GM19452 (cell line): ENCODE results near the gene C9orf50.
"Not testable (repeated sequence)": the region's sequence is repeated elsewhere in the genome, so short reads cannot be mapped to it uniquely, and the experiment has no call there.

Experiments
- ATAC-seq: cut with Tn5 transposase; IDR thresholded peaks from one replicate; pipeline ENCODE4 v1.9.1; 2021; ENCODE audit not compliant: unreplicated experiment

Gene C9orf50, protein sequence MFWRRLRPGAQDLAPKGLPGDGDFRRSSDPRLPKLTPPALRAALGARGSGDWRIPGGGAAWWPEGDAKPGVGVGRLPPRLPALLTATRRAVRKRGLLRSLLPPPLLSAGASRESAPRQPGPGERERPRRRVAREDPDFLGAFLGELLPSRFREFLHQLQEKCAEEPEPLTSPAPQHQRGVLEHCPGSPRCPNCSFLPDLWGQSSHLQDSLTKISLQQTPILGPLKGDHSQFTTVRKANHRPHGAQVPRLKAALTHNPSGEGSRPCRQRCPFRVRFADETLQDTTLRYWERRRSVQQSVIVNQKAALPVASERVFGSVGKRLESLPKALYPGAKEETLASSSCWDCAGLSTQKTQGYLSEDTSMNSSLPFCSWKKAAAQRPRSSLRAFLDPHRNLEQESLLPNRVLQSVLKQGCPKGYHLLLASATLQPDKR

GRCh38 chr9:129620669-129621295 lies at the start of gene C9orf50:
Gene C9orf50 (minus strand): TSS chr9:129621101. CDS start chr9:129620574, 527 bp downstream.
- ATAC-seq = no peak

- ATAC-seq = no peak
Measured at GRCh38 chr9:129669946-129670345, 49.0 kb upstream of the C9orf50 start.

GRCh38 chr9:129669141-129669718 lies 48.3 kb upstream of the C9orf50 start:
- no peak for ATAC-seq

DNA sequence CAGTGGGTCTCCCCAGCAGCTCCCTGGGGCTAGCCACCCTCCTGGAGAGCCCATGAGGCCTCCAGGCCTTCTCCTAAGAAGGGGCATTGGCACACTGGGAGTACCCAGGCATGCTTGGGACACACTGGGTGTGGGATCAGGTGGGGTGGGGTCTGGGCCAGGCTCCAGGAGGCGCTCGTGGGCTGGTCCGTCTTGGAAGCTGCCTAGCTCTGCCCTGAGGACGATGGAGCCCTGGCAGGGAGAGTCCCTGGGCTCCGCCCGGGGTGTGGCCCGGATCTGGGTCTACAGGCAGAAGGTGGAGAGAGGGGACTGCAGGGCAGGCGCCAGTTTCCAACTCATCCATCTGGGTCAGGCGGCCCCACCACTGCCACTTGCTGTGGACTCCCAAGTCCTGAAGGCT lies 46.9 kb upstream of the C9orf50 start:
- ATAC-seq = no peak

DNA sequence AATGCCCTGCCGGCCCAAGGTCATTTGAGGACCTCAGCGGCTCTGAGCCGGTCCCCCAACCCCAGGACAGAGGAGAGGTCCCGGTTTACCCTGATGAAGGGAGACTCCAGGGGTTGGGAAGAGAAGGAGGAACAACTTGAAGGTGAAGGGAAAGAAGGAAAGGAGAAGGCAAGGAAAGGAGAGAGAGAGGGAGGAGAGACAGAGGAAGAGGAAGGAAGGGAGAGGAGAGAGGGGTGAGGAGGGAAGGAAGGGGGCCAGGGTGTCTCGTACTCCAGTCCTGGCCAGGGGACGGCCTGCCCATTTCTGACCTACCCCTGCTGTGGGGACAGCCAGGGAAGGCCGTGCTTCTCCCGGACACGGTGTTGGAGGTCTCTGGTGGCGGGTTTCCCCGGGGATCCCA lies 46.5 kb upstream of the C9orf50 start:
- ATAC-seq = no peak

DNA sequence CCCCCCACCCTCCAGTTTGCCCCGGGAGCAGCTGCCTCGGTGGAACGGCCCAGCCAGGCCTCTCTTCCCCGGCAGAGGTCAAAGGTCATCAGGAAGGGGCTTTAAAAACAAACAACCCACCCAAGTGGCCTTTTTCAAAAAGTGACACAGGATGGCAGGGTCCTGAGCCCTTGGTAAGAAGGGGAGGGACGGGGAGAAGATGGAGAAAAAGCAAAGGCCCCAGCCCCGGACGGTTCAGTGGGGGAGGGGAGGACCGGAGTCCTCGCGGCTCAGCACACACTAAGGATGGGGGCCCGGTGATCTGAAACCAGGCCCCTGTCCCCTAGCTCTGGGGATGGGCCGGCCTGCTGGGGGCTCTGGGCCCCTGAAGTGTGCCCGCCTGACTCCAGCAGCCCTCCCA lies 45.7 kb upstream of the C9orf50 start:
- ATAC-seq = no peak

DNA sequence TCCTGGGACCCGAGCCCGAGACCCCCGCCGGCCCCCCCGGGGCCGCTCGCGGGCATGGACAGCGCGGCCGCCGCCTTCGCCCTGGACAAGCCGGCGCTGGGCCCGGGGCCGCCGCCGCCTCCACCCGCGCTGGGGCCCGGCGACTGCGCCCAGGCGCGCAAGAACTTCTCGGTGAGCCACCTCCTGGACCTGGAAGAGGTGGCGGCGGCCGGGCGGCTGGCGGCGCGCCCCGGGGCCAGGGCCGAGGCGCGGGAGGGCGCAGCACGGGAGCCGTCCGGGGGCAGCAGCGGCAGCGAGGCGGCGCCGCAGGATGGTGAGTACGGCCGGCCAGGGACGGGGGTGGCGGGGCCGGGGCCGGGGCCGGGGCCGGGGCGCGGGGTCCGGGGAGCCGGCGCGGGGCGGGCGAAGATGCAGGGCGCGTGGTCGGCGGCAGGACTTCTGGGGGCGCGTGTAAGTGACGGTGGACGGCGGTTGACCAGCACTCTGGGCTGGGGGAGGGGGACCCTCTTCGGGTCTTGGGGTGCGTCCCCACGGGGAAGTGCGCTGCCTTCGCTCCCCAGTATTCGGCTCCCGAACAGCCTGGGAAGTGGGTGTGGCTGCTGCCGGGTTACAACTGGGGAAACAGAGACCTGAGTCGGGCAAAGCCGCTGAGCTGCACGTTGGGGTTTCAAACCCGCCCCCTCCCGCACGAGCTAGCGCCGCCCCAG lies 45.1 kb upstream of the C9orf50 start:
- no peak for ATAC-seq

DNA sequence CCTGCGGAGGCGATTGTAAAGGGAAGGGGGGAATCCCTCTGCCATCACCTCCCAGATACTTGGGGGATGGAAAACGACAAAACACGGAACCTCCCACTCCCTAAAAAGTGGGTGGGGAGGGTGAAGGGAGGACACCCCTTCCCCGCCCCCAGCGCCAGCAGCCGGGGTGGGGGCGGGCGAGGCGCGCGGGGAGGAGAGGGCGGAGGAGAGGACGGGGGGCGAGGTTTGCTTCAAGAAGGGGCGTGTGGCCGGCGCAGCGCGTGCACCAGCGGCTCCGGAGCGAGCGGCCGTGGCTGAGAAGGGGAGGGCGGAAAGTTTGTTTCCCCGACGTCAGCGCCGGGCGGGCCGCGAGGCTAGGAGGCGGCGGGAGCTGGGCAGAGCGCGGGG lies 44.5 kb upstream of the C9orf50 start, which contains the start of gene PRRX2:
PRRX2 (plus strand) TSS at position 259 of the 387 bp plus-strand sequence. CDS start 221 bp downstream, outside the sequence.
- no peak for ATAC-seq

DNA sequence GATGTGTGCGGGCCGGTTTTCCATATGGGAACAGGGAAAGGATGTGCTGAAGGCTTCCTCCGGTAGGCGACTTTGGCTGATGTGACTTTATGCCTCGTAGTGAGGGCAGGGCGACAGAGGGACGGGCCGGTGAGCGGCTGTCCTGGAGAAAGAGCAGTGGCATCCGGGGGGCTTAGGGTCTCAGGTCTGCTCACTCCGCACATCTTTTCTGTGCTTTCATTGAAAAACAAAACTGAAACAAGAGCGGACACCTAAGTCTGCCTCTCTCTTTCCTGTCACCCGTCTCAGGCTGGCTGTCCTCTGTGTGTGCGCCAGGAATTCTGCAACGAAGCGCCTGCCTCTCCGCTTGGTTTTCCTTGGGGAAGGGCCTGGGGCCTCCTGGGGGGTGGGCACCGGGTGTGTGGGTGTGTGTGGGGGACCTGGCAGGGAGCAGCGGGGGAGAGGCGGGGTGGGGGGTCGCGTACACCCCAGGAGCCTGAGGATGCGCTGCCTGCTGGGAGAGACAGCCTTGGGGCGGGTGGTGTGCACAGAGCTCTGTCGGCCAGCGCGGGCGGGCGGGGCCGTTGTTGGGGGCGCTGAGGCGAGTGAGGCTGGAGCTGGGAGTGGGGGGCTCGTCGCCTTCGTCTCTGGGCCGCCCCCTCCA lies 44.0 kb upstream of the C9orf50 start:
- no peak for ATAC-seq

DNA sequence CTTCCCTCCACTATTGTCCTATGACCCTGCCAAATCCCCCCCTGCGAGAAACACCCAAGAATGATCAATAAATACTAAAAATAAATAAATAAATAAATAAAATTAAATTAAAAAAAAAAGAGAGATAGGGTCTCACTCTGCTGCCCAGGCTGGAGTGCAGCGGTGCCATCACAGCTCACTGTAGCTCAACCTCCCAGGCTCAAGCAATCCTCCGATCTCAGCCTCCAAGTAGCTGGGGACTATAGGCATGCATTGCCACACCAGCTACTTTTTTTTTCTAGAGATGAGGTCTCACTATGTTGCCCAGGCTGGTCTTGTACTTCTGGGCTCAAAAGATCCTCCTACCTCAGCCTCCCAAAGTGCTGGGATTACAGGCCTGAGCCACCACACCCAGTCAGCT lies 41.3 kb upstream of the C9orf50 start:
- not testable (repeated sequence) for ATAC-seq

DNA sequence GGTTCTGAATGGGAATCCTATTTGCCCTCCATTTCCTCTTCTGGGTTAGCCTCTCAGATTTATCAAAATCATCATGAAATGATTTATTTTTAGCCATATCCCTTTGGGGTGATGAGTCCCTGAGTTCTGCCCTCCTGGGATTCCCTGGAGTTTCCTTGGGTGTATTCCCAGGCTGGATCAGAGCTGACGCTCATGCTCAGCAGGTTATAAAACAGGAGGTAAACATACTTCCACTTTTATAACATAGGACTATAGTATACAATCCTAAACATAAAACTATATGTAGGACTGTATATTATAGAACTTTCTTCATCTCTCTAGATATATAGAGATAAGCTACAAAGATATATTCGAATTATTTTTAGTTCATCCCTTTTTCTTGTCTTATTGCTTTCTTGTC lies 40.1 kb upstream of the C9orf50 start:
- ATAC-seq = no peak

DNA sequence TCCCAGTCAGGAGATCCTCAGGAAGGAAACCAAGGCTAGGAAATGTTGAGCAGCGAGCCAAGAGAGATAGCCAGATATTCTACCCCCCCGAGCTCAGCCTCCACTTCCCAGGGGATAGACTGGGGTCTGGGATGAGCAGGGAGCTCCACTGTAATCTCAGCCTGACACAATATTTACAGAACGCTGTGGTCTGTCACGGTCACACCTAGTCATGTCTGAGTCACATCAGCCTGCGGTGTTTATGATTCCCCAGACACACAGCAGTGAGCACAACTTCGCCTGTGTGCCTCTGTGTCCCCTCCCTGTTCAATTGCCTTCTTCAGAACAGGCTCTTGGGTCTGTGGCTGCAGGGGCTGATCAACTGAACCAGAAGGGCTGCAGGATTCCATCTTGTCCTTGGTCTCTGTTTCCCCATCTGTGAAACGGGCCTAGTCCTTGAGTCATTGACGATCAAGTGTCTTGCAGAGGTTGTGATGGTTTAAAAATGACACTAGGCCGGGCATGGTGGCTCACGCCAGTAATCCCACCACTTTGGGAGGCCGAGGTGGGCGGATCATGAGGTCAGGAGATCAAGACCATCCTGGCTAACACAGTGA lies 36.0 kb upstream of the C9orf50 start:
- ATAC-seq = no peak

DNA sequence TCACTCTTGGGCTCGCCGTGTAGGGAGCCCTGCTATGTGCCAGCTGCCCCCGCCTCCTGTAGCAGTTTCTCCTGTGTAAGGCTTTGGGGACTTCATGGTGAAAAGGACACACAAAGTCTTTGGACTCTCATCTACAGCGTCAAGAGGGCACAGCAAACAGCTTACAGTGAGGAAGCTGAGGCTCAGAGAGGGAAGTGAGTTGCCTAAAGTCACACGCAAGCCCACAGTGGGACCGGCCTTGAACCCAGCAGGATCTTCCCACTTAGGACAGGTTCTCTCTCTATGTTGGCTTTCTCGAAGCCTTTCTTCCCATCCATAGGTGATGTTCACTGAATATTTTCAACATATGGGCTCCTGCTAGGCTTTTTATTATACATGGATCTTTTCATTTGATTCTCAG lies 34.8 kb upstream of the C9orf50 start:
- ATAC-seq = no peak

DNA sequence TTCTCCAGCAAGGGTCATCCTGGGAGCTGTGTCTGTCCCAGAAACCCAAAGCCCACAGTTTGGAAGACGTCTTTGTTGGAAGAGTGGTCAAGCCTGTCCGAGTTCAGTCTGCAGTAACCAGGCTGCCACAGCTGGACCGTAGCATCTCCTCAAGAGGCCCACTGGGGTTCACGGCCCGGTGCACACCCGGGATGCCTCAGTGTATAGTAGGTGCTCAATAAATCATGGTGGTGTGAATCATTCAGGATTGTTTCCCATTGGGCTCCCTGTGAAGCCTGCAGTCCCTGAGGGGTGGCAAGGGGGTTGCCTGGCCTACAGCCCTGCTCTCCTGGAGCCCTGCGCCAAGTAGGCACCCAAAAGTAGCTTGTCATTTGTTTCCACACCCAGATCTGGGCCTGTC lies 34.3 kb upstream of the C9orf50 start:
- ATAC-seq = no peak

DNA sequence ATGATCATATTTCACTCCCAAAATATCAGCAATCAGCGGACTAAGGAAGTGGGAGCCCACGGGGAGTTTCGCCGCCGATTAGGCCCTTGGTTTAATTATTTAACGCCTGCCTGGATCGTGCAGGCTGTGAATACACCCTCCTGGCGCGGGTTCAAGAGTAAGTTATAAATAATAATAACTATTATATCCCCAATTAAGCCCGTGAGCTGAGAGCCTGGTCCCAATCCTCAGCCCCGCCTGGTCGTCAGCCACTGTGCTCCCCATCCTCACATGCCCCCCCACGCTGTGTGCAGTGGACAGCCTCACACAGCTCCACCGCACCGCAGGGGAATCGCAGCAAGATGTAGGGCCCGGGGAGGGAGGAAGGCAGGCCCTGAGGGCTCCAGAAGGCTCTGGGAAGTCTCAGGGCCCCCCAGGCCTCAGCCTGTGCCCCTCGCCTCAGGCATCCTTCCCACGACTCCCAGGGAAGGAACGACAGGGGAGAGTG lies 33.7 kb upstream of the C9orf50 start:
- no peak for ATAC-seq

DNA sequence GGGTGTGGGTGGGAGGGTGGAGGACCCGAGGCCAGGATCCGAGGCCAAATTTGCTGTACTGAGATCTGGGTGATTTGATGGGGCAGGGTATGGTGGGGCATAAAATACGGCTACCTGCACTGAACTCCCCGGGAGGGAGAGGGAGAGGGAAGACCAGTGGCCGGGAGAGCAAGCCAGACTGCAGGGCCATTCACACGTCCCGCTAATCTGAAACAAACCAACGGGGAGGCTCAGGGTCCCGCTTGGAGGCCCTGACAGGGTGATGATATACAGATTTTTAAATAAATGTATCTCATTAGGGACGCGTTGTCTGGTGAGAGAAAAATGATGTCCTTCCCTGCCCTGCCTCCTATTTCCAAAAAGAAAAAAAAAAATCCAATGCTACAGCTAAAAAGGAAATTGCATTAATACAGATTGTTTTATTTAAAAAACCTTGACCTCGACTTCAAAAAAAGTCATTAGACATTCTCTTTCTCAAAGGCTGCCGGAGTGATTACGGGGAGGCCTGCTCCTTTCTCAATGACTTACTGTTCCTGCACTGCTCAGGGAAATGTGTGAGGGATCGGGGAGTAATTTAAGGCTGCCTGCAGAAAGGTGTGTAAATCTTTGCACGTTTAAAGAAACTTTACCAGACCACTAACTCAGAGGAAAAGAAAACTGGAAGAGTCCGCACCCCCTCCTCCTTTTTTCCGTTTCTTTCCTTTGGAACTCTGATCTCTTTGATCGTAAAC lies 33.1 kb upstream of the C9orf50 start:
- no peak for ATAC-seq

DNA sequence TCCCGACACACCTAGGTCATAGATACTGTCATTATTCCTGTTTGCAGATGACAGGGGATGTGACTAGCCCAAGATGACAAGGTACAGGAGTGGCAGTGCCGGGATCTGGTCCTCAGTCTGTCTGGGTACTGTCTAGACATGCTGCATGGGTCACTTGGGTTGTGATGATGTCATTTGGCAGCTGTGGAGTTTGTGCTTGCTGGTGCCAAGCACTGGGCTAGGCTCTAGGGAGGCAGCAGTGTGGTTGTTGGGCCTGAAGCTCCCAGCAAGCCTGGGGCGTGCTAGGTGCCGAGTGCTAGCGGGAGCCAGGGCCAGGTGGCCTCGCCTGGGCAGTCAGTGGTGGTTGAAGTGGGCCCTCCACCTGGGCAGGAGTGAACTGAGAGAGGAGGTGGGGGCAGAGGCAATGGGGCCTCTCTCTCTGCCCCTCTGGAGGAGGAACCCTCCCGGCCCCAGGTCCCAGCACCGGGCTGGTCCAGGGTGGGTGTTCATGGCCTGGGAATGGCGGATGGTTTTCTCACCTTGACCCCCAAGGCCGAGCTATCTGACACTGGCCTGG lies 29.9 kb upstream of the C9orf50 start:
- no peak for ATAC-seq

DNA sequence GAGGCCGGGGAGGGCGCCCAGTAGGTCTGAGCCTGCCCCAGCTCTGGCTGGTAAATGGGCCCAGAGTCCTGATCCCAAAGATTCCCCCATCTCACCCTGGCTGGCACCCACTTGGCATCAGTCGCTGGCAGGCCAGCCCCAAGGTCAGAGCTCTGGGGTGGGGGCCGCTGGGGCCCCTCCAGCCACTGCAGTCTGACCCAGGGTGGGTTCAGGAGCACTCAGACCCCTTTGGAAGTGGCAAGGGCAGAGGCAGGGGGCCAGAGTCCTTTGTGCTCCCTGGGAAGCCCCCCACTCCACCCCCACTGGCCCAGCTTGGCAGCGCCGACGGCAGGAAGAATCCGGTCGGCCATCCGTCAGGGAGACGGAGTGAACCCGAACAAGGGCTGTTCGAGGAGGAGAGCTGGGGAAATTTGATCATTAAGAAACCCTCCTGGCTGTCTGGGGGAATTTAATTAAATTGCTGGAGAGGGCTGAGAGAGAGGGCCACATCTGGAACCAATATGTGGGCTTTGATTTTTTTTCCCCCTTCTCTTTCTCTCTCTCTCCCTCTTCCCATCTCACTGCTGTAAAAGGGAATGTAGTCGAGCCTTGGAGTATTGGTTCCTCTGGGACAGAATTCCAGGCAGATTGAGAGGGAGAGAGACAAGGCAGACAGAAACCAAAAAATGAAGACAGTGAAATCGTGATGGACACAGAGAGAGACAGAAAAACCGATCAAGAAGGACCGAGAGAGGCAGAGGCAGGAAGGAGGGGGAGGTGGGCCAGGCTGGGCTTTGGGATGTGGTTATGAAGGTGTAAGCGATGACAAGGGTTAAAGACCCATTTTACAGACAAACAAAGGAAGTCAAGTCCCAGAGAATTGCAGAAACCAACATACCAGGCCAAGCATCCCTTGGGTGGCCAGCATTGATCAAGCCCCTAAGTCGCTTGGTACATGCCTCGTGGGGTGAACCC lies 29.1 kb upstream of the C9orf50 start:
- no peak for ATAC-seq
